ENCODE measurements around the gene DPM2.

The DPM2 gene

GRCh38 chr9:127937388-127938297 is at the start of gene DPM2:
Gene DPM2, minus strand, starts transcription at chr9:127937854. Its CDS starts 34 bp downstream, at chr9:127937820.
- peaks cover 31% of the 10 kb centered on the region for H3K36me3 ChIP-seq (ENCODE audit: insufficient read depth, low read depth, low read length)
- H3K27ac ChIP-seq (ENCODE audit: low read length): peak within 1 kb of the TSS; percentile 49
- peaks cover 7% of the 10 kb centered on the region for H3K4me1 ChIP-seq (ENCODE audit: insufficient read depth, low read length)

GRCh38 chr9:127987103-127987614 is 49.5 kb upstream of the DPM2 start:
- H3K27me3 ChIP-seq (ENCODE audit: insufficient read depth, low read length): no peaks in the 10 kb centered on the region
- no peaks in the 10 kb centered on the region for H3K9me3 ChIP-seq (ENCODE audit: insufficient read depth, low read depth, low read length)
- no peaks in the 10 kb centered on the region for H3K4me1 ChIP-seq (ENCODE audit: insufficient read depth, low read length)
- H3K27ac ChIP-seq (ENCODE audit: low read length): no peak overlapping the region
- no peaks in the 10 kb centered on the region for H3K36me3 ChIP-seq (ENCODE audit: insufficient read depth, low read depth, low read length)
- no peak overlapping the region for H3K4me3 ChIP-seq (ENCODE audit: low read length)
- no peak overlapping the region for H3K9ac ChIP-seq (ENCODE audit: low read depth, low read length)

More at GRCh38 chr9:127937388-127938297, at the start of gene DPM2:
- no peaks in the 10 kb centered on the region for H3K27me3 ChIP-seq (ENCODE audit: insufficient read depth, low read length)
- no peaks in the 10 kb centered on the region for H3K9me3 ChIP-seq (ENCODE audit: insufficient read depth, low read depth, low read length)
- H3K4me3 ChIP-seq (ENCODE audit: low read length): peak within 1 kb of the TSS; percentile 92
- H3K9ac ChIP-seq (ENCODE audit: low read depth, low read length): peak within 1 kb of the TSS; percentile 85

GRCh38 chr9:127985011-127985410 is 47.4 kb upstream of the DPM2 start:
- H3K9me3 ChIP-seq (ENCODE audit: insufficient read depth, low read depth, low read length): no peaks in the 10 kb centered on the region
- H3K27ac ChIP-seq (ENCODE audit: low read length): no peak overlapping the region
- peaks cover 5% of the 10 kb centered on the region; the same call in 1 of the 2 replicates for H3K4me1 ChIP-seq (ENCODE audit: insufficient read depth, low read length)
- no peak overlapping the region for H3K9ac ChIP-seq (ENCODE audit: low read depth, low read length)
- H3K36me3 ChIP-seq (ENCODE audit: insufficient read depth, low read depth, low read length): no peaks in the 10 kb centered on the region
- H3K4me3 ChIP-seq (ENCODE audit: low read length): no peak overlapping the region
- H3K27me3 ChIP-seq (ENCODE audit: insufficient read depth, low read length): no peaks in the 10 kb centered on the region

- Histone ChIP-seq H3K9ac (ENCODE audit: low read depth, low read length) (no peak overlapping the region), H3K4me3 (ENCODE audit: low read length) (no peak overlapping the region), H3K27ac (ENCODE audit: low read length) (no peak overlapping the region), H3K9me3 (ENCODE audit: insufficient read depth, low read depth, low read length) (no peaks in the 10 kb centered on the region), H3K4me1 (ENCODE audit: insufficient read depth, low read length) (peaks cover 5% of the 10 kb centered on the region; the same call in 1 of the 2 replicates), H3K27me3 (ENCODE audit: insufficient read depth, low read length) (no peaks in the 10 kb centered on the region), H3K36me3 (ENCODE audit: insufficient read depth, low read depth, low read length) (no peaks in the 10 kb centered on the region)
Observed at GRCh38 chr9:127983847-127984289, 46.2 kb upstream of the DPM2 start.

GRCh38 chr9:127982912-127983311 is 45.3 kb upstream of the DPM2 start:
- Histone ChIP-seq H3K36me3 (ENCODE audit: insufficient read depth, low read depth, low read length) (no peaks in the 10 kb centered on the region), H3K27ac (ENCODE audit: low read length) (no peak overlapping the region), H3K9me3 (ENCODE audit: insufficient read depth, low read depth, low read length) (no peaks in the 10 kb centered on the region), H3K27me3 (ENCODE audit: insufficient read depth, low read length) (no peaks in the 10 kb centered on the region), H3K4me1 (ENCODE audit: insufficient read depth, low read length) (peaks cover 6% of the 10 kb centered on the region; the same call in 1 of the 2 replicates), H3K9ac (ENCODE audit: low read depth, low read length) (no peak overlapping the region), H3K4me3 (ENCODE audit: low read length) (no peak overlapping the region)

GRCh38 chr9:127981559-127982121 is 44.0 kb upstream of the DPM2 start:
- no peaks in the 10 kb centered on the region for H3K9me3 ChIP-seq (ENCODE audit: insufficient read depth, low read depth, low read length)
- peak overlapping the region; percentile 92 for H3K27ac ChIP-seq (ENCODE audit: low read length)
- H3K27me3 ChIP-seq (ENCODE audit: insufficient read depth, low read length): no peaks in the 10 kb centered on the region
- no peaks in the 10 kb centered on the region for H3K36me3 ChIP-seq (ENCODE audit: insufficient read depth, low read depth, low read length)
- peak overlapping the region; percentile 72 for H3K4me3 ChIP-seq (ENCODE audit: low read length)
- peak overlapping the region; percentile 95 for H3K9ac ChIP-seq (ENCODE audit: low read depth, low read length)
- peaks cover 15% of the 10 kb centered on the region; the same call in 1 of the 2 replicates for H3K4me1 ChIP-seq (ENCODE audit: insufficient read depth, low read length)

- Histone ChIP-seq H3K36me3 (ENCODE audit: insufficient read depth, low read depth, low read length) (peaks cover 5% of the 10 kb centered on the region; the same call in 1 of the 2 replicates), H3K27ac (ENCODE audit: low read length) (peak within 1 kb of the TSS; percentile 92), H3K9me3 (ENCODE audit: insufficient read depth, low read depth, low read length) (no peaks in the 10 kb centered on the region), H3K27me3 (ENCODE audit: insufficient read depth, low read length) (no peaks in the 10 kb centered on the region), H3K4me3 (ENCODE audit: low read length) (peak within 1 kb of the TSS; percentile 89), H3K4me1 (ENCODE audit: insufficient read depth, low read length) (peaks cover 15% of the 10 kb centered on the region; the same call in 1 of the 2 replicates), H3K9ac (ENCODE audit: low read depth, low read length) (peak within 1 kb of the TSS; percentile 95)
Observed at GRCh38 chr9:127980706-127981558, 43.3 kb upstream of the DPM2 start, which contains the start of gene EEIG1. Gene EEIG1, minus strand, starts transcription at chr9:127980989. Its CDS starts 852 bp downstream, at chr9:127980137.

GRCh38 chr9:127980060-127980705 is 42.5 kb upstream of the DPM2 start:
- Histone ChIP-seq H3K27me3 (ENCODE audit: insufficient read depth, low read length) (no peaks in the 10 kb centered on the region), H3K27ac (ENCODE audit: low read length) (no peak overlapping the region), H3K4me1 (ENCODE audit: insufficient read depth, low read length) (peaks cover 15% of the 10 kb centered on the region; the same call in 1 of the 2 replicates), H3K9me3 (ENCODE audit: insufficient read depth, low read depth, low read length) (no peaks in the 10 kb centered on the region), H3K9ac (ENCODE audit: low read depth, low read length) (peak overlapping the region; percentile 79; the same call in 1 of the 2 replicates), H3K4me3 (ENCODE audit: low read length) (peak overlapping the region; percentile 89), H3K36me3 (ENCODE audit: insufficient read depth, low read depth, low read length) (peaks cover 5% of the 10 kb centered on the region; the same call in 1 of the 2 replicates)

GRCh38 chr9:127979333-127980059 is 41.8 kb upstream of the DPM2 start:
- Histone ChIP-seq H3K36me3 (ENCODE audit: insufficient read depth, low read depth, low read length) (peaks cover 5% of the 10 kb centered on the region; the same call in 1 of the 2 replicates), H3K27ac (ENCODE audit: low read length) (peak overlapping the region; percentile 40), H3K9ac (ENCODE audit: low read depth, low read length) (peak overlapping the region; percentile 79; the same call in 1 of the 2 replicates), H3K27me3 (ENCODE audit: insufficient read depth, low read length) (no peaks in the 10 kb centered on the region), H3K4me1 (ENCODE audit: insufficient read depth, low read length) (peaks cover 20% of the 10 kb centered on the region; the same call in 1 of the 2 replicates), H3K9me3 (ENCODE audit: insufficient read depth, low read depth, low read length) (no peaks in the 10 kb centered on the region), H3K4me3 (ENCODE audit: low read length) (peak overlapping the region; percentile 89)

GRCh38 chr9:127979015-127979332 is 41.3 kb upstream of the DPM2 start:
- Histone ChIP-seq H3K4me1 (ENCODE audit: insufficient read depth, low read length) (peaks cover 22% of the 10 kb centered on the region; the same call in 1 of the 2 replicates), H3K4me3 (ENCODE audit: low read length) (peak overlapping the region; percentile 89), H3K9ac (ENCODE audit: low read depth, low read length) (peak overlapping the region; percentile 79; the same call in 1 of the 2 replicates), H3K27ac (ENCODE audit: low read length) (peak overlapping the region; percentile 40), H3K27me3 (ENCODE audit: insufficient read depth, low read length) (no peaks in the 10 kb centered on the region), H3K9me3 (ENCODE audit: insufficient read depth, low read depth, low read length) (no peaks in the 10 kb centered on the region), H3K36me3 (ENCODE audit: insufficient read depth, low read depth, low read length) (peaks cover 5% of the 10 kb centered on the region; the same call in 1 of the 2 replicates)

Measured in iPS-20b (cell line).